GM12872 (cell line): ENCODE measurements around the gene ZNF423.

Experiments used
- CTCF ChIP-seq: IDR thresholded peaks from 3 replicates; pipeline ENCODE4 v1.5.1; 2011; ENCODE audit warnings: low read depth, mild to moderate bottlenecking, low read length, moderate library complexity; ENCODE audit not compliant: insufficient read depth

ZNF423 gene

GRCh38 chr16:49461517-49461951 is 394.4 kb downstream of the ZNF423 start:
- TF ChIP-seq CTCF: no peak

- no peak for TF ChIP-seq CTCF
These were observed 395.0 kb downstream of the ZNF423 start for GRCh38 chr16:49460786-49461470.

GRCh38 chr16:49459953-49460735 is 395.8 kb downstream of the ZNF423 start:
- no peak for TF ChIP-seq CTCF

- TF ChIP-seq CTCF: no peak
These were observed 397.1 kb downstream of the ZNF423 start for GRCh38 chr16:49458656-49459445.

- no peak for TF ChIP-seq CTCF
These were observed 397.7 kb downstream of the ZNF423 start for GRCh38 chr16:49458243-49458642.

- TF ChIP-seq CTCF: no peak
These were observed 398.7 kb downstream of the ZNF423 start for GRCh38 chr16:49457196-49457595.

GRCh38 chr16:49456763-49457162 is 399.1 kb downstream of the ZNF423 start:
- no peak for TF ChIP-seq CTCF
